Chondrocyte (in vitro differentiated cells): ENCODE results near the gene ZW10. TPM values are rescaled to one million over a fixed set of nuclear protein-coding genes. Genes with fewer than 3 reads are reported as not detected.
A peak's percentile ranks its signal among the peaks of the same experiment; 100 is the strongest.

Experiments
- DNase-seq: peaks from one replicate; pipeline ENCODE4 v3.0.0; 2021; ENCODE audit warnings: mixed read lengths, low spot score
- H3K27ac Mint-ChIP-seq: one replicate; pipeline ENCODE4 v1.8.0; 2021; ENCODE audit warnings: mild to moderate bottlenecking, moderate library complexity, mixed read lengths; ENCODE audit not compliant: unreplicated experiment
- H3K27me3 Mint-ChIP-seq: 2 replicates; pipeline ENCODE4 v1.8.0; 2021; ENCODE audit warnings: low read depth, mixed read lengths
- H3K36me3 Mint-ChIP-seq: 2 replicates; pipeline ENCODE4 v1.8.0; 2021; ENCODE audit warnings: low read depth, mixed read lengths
- H3K4me1 Mint-ChIP-seq: 2 replicates; pipeline ENCODE4 v1.8.0; 2021; ENCODE audit warnings: low read depth, mild to moderate bottlenecking, mixed read lengths
- H3K4me3 Mint-ChIP-seq: one replicate; pipeline ENCODE4 v1.8.0; 2021; ENCODE audit warnings: mild to moderate bottlenecking, moderate library complexity, mixed read lengths; ENCODE audit not compliant: unreplicated experiment
- H3K9me3 Mint-ChIP-seq: 2 replicates; pipeline ENCODE4 v1.8.0; 2021; ENCODE audit warnings: low read depth, mixed read lengths
- total RNA-seq: library from RNA; stranded (reverse); gene quantifications from 3 replicates; pipeline ENCODE4 v1.2.1, GENCODE V29; 2021
- TF ChIP-seq, protein P1 (sequence below): fragments of 200-600 bp; sonication (generic); IDR thresholded peaks from 2 replicates; pipeline ENCODE4 v1.5.0; 2021; ENCODE audit warnings: antibody characterized with exemption, mild to moderate bottlenecking, moderate library complexity

Gene ZW10
- total RNA-seq, 1 donor from 2014 or later, result 11.7 TPM

DNA sequence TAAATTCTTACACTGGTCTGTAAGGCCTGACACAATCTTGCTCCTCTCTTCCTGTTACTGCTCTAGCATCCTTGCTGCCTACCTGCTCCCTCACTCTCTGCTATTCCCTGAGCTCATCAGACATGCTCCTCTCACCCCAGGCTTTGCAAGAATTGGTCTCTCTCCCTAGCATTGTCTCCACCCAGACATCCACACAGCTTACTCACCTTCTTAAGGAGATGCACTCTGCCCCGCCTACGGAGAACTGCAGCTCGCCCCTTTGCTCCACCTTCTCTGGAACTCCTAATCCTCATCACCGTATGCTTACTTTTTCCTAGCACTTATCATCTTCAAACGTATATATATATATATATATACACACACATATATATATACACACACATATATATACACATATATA lies 44.0 kb downstream of the ZW10 start:
- Mint-ChIP-seq H3K36me3 (peaks cover 8% of the 10 kb centered on the region), H3K9me3 (no peaks in the 10 kb centered on the region), H3K4me3 (no peak overlapping the region), H3K4me1 (peaks cover 18% of the 10 kb centered on the region), H3K27ac (no peak overlapping the region), H3K27me3 (no peaks in the 10 kb centered on the region)
- DNase-seq, result no peak
- TF ChIP-seq, protein P1, sequence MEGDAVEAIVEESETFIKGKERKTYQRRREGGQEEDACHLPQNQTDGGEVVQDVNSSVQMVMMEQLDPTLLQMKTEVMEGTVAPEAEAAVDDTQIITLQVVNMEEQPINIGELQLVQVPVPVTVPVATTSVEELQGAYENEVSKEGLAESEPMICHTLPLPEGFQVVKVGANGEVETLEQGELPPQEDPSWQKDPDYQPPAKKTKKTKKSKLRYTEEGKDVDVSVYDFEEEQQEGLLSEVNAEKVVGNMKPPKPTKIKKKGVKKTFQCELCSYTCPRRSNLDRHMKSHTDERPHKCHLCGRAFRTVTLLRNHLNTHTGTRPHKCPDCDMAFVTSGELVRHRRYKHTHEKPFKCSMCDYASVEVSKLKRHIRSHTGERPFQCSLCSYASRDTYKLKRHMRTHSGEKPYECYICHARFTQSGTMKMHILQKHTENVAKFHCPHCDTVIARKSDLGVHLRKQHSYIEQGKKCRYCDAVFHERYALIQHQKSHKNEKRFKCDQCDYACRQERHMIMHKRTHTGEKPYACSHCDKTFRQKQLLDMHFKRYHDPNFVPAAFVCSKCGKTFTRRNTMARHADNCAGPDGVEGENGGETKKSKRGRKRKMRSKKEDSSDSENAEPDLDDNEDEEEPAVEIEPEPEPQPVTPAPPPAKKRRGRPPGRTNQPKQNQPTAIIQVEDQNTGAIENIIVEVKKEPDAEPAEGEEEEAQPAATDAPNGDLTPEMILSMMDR, result no peak

DNA sequence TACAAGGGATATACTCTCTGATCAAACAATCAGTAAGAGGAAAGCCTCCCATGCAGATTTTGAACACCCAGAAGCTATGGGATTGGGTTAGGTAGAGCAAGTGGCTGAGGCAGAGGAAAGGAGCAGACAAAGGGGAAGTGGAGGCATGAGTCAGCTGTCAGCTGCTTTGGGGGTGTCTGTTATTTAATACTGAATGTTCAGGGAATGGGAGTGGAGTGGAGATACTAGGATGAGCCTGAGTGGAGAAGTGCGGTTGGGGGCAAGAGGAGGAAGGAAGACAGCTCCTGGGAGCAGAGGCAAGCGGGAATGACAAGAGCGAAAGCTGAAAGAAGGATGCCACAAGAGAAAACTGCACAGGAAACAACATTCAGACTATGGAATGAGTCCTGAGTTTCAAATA lies 44.7 kb downstream of the ZW10 start:
- TF ChIP-seq, protein P1, result no peak
- no peak overlapping the region for H3K4me3 Mint-ChIP-seq
- no peak for DNase-seq
- peaks cover 6% of the 10 kb centered on the region for H3K36me3 Mint-ChIP-seq
- no peaks in the 10 kb centered on the region for H3K27me3 Mint-ChIP-seq
- H3K27ac Mint-ChIP-seq, result no peak overlapping the region
- H3K9me3 Mint-ChIP-seq, result no peaks in the 10 kb centered on the region
- H3K4me1 Mint-ChIP-seq, result peaks cover 18% of the 10 kb centered on the region

DNA sequence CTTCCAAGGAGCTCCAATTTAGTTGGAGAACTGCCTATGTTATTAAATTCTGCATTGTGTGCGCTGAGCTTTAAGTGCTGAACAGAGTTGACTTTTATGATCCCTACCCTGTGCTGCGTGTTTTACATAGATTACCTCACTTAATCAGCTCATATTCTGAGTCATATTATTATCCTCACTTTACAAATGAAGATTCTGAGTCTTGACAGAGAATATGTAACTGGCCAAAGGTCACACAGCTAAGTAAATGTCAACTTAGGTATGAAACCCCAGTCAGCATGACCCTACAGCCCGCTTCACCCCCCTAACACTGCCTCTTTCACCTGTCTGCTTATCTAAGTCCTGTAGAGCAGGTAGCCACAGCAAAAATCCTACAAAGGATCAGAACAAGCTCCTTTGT lies 47.6 kb downstream of the ZW10 start:
- Mint-ChIP-seq H3K4me1 (peaks cover 16% of the 10 kb centered on the region), H3K9me3 (no peaks in the 10 kb centered on the region), H3K27me3 (no peaks in the 10 kb centered on the region), H3K27ac (no peak overlapping the region), H3K36me3 (peaks cover 6% of the 10 kb centered on the region), H3K4me3 (no peak overlapping the region)
- DNase-seq, result no peak
- TF ChIP-seq, protein P1, result no peak

DNA sequence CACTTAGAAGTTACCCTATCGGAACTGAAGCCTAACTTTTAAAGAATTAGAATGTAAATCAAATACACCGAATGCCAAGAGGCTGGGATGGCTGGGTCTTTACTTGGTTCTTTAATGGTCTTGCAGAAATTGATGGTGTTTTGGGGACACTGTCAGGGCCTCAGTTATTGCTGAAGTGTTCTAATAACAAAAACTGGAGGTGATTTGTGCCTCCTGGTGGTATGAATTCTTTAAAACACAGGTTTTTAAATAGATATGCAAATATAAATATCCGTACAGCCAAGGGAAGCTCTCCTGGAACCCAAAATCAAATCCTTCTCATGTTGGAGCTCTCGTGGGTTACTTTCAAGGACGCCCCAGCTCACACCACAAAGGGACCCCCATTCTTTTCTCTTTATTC lies 48.1 kb downstream of the ZW10 start:
- TF ChIP-seq, protein P1, result peak; percentile 26
- H3K4me1 Mint-ChIP-seq, result peaks cover 11% of the 10 kb centered on the region
- H3K27ac Mint-ChIP-seq, result no peak overlapping the region
- no peak for DNase-seq
- H3K27me3 Mint-ChIP-seq, result no peaks in the 10 kb centered on the region
- no peak overlapping the region for H3K4me3 Mint-ChIP-seq
- no peaks in the 10 kb centered on the region for H3K9me3 Mint-ChIP-seq
- peaks cover 6% of the 10 kb centered on the region for H3K36me3 Mint-ChIP-seq

DNA sequence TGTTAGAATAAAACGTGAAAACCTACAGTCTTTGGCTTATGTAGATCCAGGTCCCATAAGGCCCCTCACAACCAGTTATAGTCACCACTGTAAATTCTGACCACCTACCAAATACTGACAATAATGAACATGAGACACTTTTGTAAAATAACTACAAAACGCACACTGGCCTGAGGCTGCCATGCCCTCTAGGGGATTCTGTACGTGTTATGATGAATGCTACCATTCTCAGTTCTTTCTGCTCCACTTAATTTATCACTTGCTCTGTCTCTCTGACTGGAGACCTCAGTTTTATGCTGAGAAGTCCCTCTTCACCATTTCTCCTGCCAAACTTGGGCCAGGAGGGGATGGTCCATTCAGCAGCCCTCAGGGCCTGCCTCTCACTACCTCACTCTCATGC lies 48.7 kb downstream of the ZW10 start:
- Mint-ChIP-seq H3K36me3 (peaks cover 7% of the 10 kb centered on the region), H3K4me3 (no peak overlapping the region), H3K27ac (no peak overlapping the region), H3K9me3 (no peaks in the 10 kb centered on the region), H3K27me3 (no peaks in the 10 kb centered on the region), H3K4me1 (peaks cover 8% of the 10 kb centered on the region)
- TF ChIP-seq, protein P1, result no peak
- DNase-seq, result no peak
